Adipocyte (in vitro differentiated cells): Measurements from ENCODE around the gene DGLUCY.

Experiments
- DNase-seq: peaks from one replicate; pipeline ENCODE4 v3.0.0-alpha.2; 2015; ENCODE audit warnings: low read depth
- H3K27me3 ChIP-seq: replicated peaks from 2 replicates; pipeline ENCODE4 v1.7.0; 2013; ENCODE audit warnings: mild to moderate bottlenecking, low read length, moderate library complexity; ENCODE audit not compliant: control insufficient read depth, insufficient read depth
- H3K36me3 ChIP-seq: 2 replicates; pipeline ENCODE4 v1.7.0; 2013; ENCODE audit warnings: low read length, mild to moderate bottlenecking, moderate library complexity; ENCODE audit not compliant: control insufficient read depth, insufficient read depth, severe bottlenecking
- H3K4me1 ChIP-seq: 2 replicates; pipeline ENCODE4 v1.7.0; 2013; ENCODE audit warnings: mild to moderate bottlenecking, low read length, moderate library complexity; ENCODE audit not compliant: control insufficient read depth, insufficient read depth
- H3K4me3 ChIP-seq: 2 replicates; pipeline ENCODE4 v1.7.0; 2013; ENCODE audit warnings: mild to moderate bottlenecking, low read length, moderate library complexity
- H3K9ac ChIP-seq: 2 replicates; pipeline ENCODE4 v1.7.0; 2013; ENCODE audit warnings: mild to moderate bottlenecking, low read length, moderate library complexity
- H3K9me3 ChIP-seq: 2 replicates; pipeline ENCODE4 v1.7.0; 2013; ENCODE audit warnings: mild to moderate bottlenecking, low read length, moderate library complexity; ENCODE audit not compliant: control insufficient read depth

Gene DGLUCY

GRCh38 chr14:91252871-91253794, 139.3 kb downstream of the DGLUCY start:
- Histone ChIP-seq H3K27me3 (no peaks in the 10 kb centered on the region), H3K4me1 (peaks cover 5% of the 10 kb centered on the region), H3K36me3 (no peaks in the 10 kb centered on the region), H3K4me3 (peak overlapping the region; percentile 79), H3K9me3 (no peaks in the 10 kb centered on the region), H3K9ac (peak overlapping the region; percentile 71)
- DNase-seq, result peak; percentile 66

GRCh38 chr14:91253795-91254323, 140.0 kb downstream of the DGLUCY start:
- no peaks in the 10 kb centered on the region for H3K27me3 ChIP-seq
- H3K4me3 ChIP-seq, result peak overlapping the region; percentile 79
- peaks cover 5% of the 10 kb centered on the region for H3K4me1 ChIP-seq
- H3K9me3 ChIP-seq, result no peaks in the 10 kb centered on the region
- H3K9ac ChIP-seq, result peak overlapping the region; percentile 55
- no peaks in the 10 kb centered on the region for H3K36me3 ChIP-seq
- no peak for DNase-seq

GRCh38 chr14:91254461-91254860, 140.6 kb downstream of the DGLUCY start:
- no peaks in the 10 kb centered on the region for H3K9me3 ChIP-seq
- no peak overlapping the region for H3K4me3 ChIP-seq
- DNase-seq, result no peak

GRCh38 chr14:91255026-91255695, 141.3 kb downstream of the DGLUCY start:
- no peak overlapping the region for H3K4me3 ChIP-seq
- no peaks in the 10 kb centered on the region for H3K36me3 ChIP-seq
- DNase-seq, result no peak
- peaks cover 5% of the 10 kb centered on the region for H3K4me1 ChIP-seq
- H3K9ac ChIP-seq, result no peak overlapping the region
- H3K27me3 ChIP-seq, result no peaks in the 10 kb centered on the region
- H3K9me3 ChIP-seq, result no peaks in the 10 kb centered on the region

More at GRCh38 chr14:91254461-91254860, 140.6 kb downstream of the DGLUCY start:
- Histone ChIP-seq H3K4me1 (peaks cover 5% of the 10 kb centered on the region), H3K27me3 (no peaks in the 10 kb centered on the region), H3K9ac (no peak overlapping the region), H3K36me3 (no peaks in the 10 kb centered on the region)

- no peaks in the 10 kb centered on the region for H3K27me3 ChIP-seq
- H3K36me3 ChIP-seq, result no peaks in the 10 kb centered on the region
- no peak overlapping the region for H3K9ac ChIP-seq
- peaks cover 5% of the 10 kb centered on the region for H3K4me1 ChIP-seq
- H3K4me3 ChIP-seq, result no peak overlapping the region
- H3K9me3 ChIP-seq, result no peaks in the 10 kb centered on the region
- peak; percentile 52 for DNase-seq
These were observed 142.8 kb downstream of the DGLUCY start for GRCh38 chr14:91256661-91257060.

GRCh38 chr14:91257328-91258010, 143.6 kb downstream of the DGLUCY start:
- H3K9ac ChIP-seq, result no peak overlapping the region
- H3K9me3 ChIP-seq, result no peaks in the 10 kb centered on the region
- H3K27me3 ChIP-seq, result no peaks in the 10 kb centered on the region
- peaks cover 5% of the 10 kb centered on the region for H3K4me1 ChIP-seq
- H3K4me3 ChIP-seq, result no peak overlapping the region
- no peaks in the 10 kb centered on the region for H3K36me3 ChIP-seq
- DNase-seq, result no peak

GRCh38 chr14:91258011-91258618, 144.2 kb downstream of the DGLUCY start:
- Histone ChIP-seq H3K4me1 (no peaks in the 10 kb centered on the region), H3K36me3 (no peaks in the 10 kb centered on the region), H3K27me3 (no peaks in the 10 kb centered on the region), H3K9me3 (no peaks in the 10 kb centered on the region), H3K9ac (no peak overlapping the region), H3K4me3 (no peak overlapping the region)
- no peak for DNase-seq

GRCh38 chr14:91258876-91259275, 145.0 kb downstream of the DGLUCY start:
- H3K27me3 ChIP-seq, result no peaks in the 10 kb centered on the region
- no peak for DNase-seq
- H3K36me3 ChIP-seq, result no peaks in the 10 kb centered on the region
- H3K9me3 ChIP-seq, result no peaks in the 10 kb centered on the region
- no peak overlapping the region for H3K9ac ChIP-seq
- no peak overlapping the region for H3K4me3 ChIP-seq
- H3K4me1 ChIP-seq, result no peaks in the 10 kb centered on the region

- Histone ChIP-seq H3K36me3 (no peaks in the 10 kb centered on the region), H3K27me3 (no peaks in the 10 kb centered on the region), H3K4me3 (no peak overlapping the region), H3K4me1 (no peaks in the 10 kb centered on the region), H3K9me3 (no peaks in the 10 kb centered on the region), H3K9ac (no peak overlapping the region)
- no peak for DNase-seq
These were observed 147.2 kb downstream of the DGLUCY start for GRCh38 chr14:91261115-91261514.

GRCh38 chr14:91261986-91262549, 148.2 kb downstream of the DGLUCY start:
- DNase-seq, result no peak
- no peak overlapping the region for H3K4me3 ChIP-seq
- H3K27me3 ChIP-seq, result no peaks in the 10 kb centered on the region
- H3K36me3 ChIP-seq, result no peaks in the 10 kb centered on the region
- H3K9ac ChIP-seq, result no peak overlapping the region
- H3K9me3 ChIP-seq, result no peaks in the 10 kb centered on the region
- no peaks in the 10 kb centered on the region for H3K4me1 ChIP-seq
